ENCODE results near the gene CDHR1.

Gene CDHR1

DNA sequence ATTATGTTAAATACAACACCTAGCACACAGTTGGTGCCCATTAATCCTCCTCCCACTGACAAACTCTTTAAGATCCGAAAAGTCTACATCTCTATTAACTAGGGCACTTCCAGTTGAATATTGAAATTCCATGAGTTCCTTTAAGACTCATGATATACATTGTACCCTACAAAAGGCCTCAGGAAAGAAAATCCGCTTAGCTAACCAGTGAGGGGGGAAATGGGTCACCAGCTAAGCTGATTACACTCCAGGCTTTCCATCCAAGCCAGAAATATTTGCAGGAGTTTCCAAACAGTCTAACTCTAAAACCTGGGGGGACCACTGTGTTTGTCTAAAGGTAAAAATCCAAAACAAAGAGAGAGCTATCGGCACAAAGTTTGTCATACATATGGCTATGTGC is 32.3 kb downstream of the CDHR1 start:
- no peak for DNase-seq (ENCODE audit: low read depth)
- H3K4me3 ChIP-seq (ENCODE audit: low read depth, low read length) = no peak overlapping the region

DNA sequence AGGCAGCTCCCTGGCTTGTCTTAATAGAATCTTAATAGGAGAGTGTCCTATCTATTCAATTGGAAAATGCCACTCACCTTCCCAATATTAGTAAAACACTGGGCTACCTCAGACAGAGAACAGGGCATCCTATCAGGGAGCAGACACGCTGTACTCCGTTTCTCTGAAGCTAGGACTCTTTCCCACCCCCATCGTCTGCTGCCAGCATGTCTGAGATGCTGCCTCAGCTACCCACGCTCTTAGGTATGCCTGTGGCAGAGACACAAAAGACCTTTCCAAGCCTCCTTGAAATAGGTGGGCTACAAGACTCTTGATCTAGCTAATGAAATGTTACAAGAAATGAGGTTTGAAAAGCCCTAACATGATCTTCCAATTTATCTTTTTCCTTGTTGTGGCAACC is 33.5 kb downstream of the CDHR1 start:
- no peak for DNase-seq (ENCODE audit: low read depth)
- no peak for TF ChIP-seq CTCF (conservative IDR thresholded peaks at IDR 0.05; ENCODE audit: low read depth, low read length)
- H3K4me3 ChIP-seq (ENCODE audit: low read depth, low read length) = no peak overlapping the region

More for the DNA sequence above, 32.3 kb downstream of the CDHR1 start:
- no peak for TF ChIP-seq CTCF (conservative IDR thresholded peaks at IDR 0.05; ENCODE audit: low read depth, low read length)

- H3K4me3 ChIP-seq (ENCODE audit: low read depth, low read length) = no peak overlapping the region
- DNase-seq (ENCODE audit: low read depth) = no peak
- no peak for TF ChIP-seq CTCF (conservative IDR thresholded peaks at IDR 0.05; ENCODE audit: low read depth, low read length)
Measured at GRCh38 chr10:84230359-84230758, 36.0 kb downstream of the CDHR1 start.

DNA sequence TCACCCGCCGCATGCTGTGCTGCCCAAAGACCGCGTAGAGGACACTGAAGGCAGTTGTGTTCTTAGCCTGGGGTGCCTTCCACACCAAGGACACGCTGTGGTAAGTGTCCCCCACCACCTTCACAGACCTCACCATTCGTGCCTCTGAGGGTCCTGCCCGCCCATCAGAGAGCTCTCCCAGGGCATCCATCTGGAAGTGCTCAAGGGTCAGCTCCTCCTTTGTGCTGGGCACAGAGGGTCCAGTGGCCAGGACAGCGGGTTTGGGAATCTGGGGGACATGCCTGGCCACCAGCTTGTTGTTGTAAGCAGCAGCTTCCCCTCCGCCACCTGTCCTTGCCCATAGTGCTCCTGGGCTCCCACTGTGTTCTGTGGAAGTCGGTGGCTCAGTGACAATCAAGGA is 38.0 kb downstream of the CDHR1 start:
- DNase-seq (ENCODE audit: low read depth) = no peak
- TF ChIP-seq CTCF (conservative IDR thresholded peaks at IDR 0.05; ENCODE audit: low read depth, low read length) = no peak
- H3K4me3 ChIP-seq (ENCODE audit: low read depth, low read length) = no peak overlapping the region

DNA sequence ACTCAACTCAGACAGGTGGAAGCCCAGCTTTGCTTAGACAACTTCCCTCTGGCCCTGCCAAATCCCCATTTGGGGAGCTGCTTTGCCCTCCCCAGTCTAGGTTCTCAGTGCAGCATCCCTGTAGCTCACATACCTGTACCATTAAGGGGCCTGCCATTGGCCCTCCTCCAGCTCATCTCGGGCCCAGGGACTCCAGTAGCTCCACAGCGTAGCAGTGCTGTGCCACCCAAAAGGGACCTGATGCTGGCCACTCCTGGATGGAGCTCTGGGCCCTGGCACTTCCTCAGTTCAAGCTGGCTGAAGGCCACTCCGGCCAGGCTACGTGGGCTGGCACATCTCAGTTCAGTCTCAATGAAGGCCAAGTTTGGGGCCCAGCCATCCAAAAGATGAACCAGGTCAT is 39.6 kb downstream of the CDHR1 start:
- no peak for DNase-seq (ENCODE audit: low read depth)
- no peak for TF ChIP-seq CTCF (conservative IDR thresholded peaks at IDR 0.05; ENCODE audit: low read depth, low read length)

DNA sequence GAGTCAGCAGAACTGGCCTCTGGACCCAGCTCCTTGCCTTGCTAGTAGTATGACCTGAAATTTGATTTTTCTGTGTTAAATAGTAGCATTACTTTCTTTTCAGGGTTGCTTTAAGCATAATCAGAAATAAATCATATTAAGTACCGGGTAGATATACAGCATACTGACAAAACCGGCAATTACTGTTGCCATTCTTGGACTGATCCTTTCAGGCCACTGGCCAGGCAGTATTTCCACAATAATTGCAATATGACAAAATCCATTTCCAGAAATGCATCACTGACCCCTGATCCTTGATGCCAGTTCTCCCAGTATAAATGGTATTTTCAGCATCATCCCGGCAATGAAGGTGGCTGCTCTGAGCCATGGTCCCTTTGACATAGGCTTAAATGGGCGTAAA is 40.1 kb downstream of the CDHR1 start:
- no peak for TF ChIP-seq CTCF (conservative IDR thresholded peaks at IDR 0.05; ENCODE audit: low read depth, low read length)
- no peak overlapping the region for H3K4me3 ChIP-seq (ENCODE audit: low read depth, low read length)
- no peak for DNase-seq (ENCODE audit: low read depth)

More for the DNA sequence above, 39.6 kb downstream of the CDHR1 start:
- no peak overlapping the region for H3K4me3 ChIP-seq (ENCODE audit: low read depth, low read length)

GRCh38 chr10:84235096-84235495 is 40.8 kb downstream of the CDHR1 start:
- no peak for TF ChIP-seq CTCF (conservative IDR thresholded peaks at IDR 0.05; ENCODE audit: low read depth, low read length)
- no peak for DNase-seq (ENCODE audit: low read depth)
- H3K4me3 ChIP-seq (ENCODE audit: low read depth, low read length) = no peak overlapping the region

All from choroid plexus epithelial cell (primary cell).